ENCODE data around the gene KCTD16. TPM values are rescaled to one million over a fixed set of nuclear protein-coding genes. Genes with fewer than 3 reads are reported as not detected.

KCTD16 gene
- total RNA-seq, 4 donors from 2014 or later = 0.12 to 2.4 (median 0.26) TPM; not detected in 1

- Histone ChIP-seq H3K36me3 (no peaks in the 10 kb centered on the region), H3K4me3 (no peak overlapping the region), H3K4me1 (peaks cover 3% of the 10 kb centered on the region in 2 donors), H3K27ac (no peak overlapping the region), H3K9me3 (no peaks in the 10 kb centered on the region), H3K27me3 (no peaks in the 10 kb centered on the region)
- DNase-seq = peak; percentile 20 to 37
- TF ChIP-seq POLR2A (IDR thresholded peaks at IDR 0.05) = no peak
- TF ChIP-seq CTCF (IDR thresholded peaks at IDR 0.05) = peak; percentile 62 to 83 (median 78)
- intact Hi-C loops (cut with DNase I; ENCODE audit: low total_unique reads) = no loop called here
Observed at GRCh38 chr5:144203750-144204596, 33.3 kb downstream of the KCTD16 start.

GRCh38 chr5:144205141-144205551 is 34.5 kb downstream of the KCTD16 start:
- intact Hi-C loops (cut with DNase I; ENCODE audit: low total_unique reads) = no loop called here
- H3K4me3 ChIP-seq = peak overlapping the region in 1 of 2 donors; percentile 16
- TF ChIP-seq POLR2A (IDR thresholded peaks at IDR 0.05) (no peak), CTCF (IDR thresholded peaks at IDR 0.05) (no peak)
- H3K36me3 ChIP-seq = no peaks in the 10 kb centered on the region
- peaks cover 3% of the 10 kb centered on the region in 2 donors for H3K4me1 ChIP-seq
- peak in 1 of 2 donors; percentile 30 for DNase-seq
- H3K27me3 ChIP-seq = no peaks in the 10 kb centered on the region
- no peaks in the 10 kb centered on the region for H3K9me3 ChIP-seq
- no peak overlapping the region for H3K27ac ChIP-seq

GRCh38 chr5:144206141-144206540 is 35.5 kb downstream of the KCTD16 start:
- H3K27me3 ChIP-seq = no peaks in the 10 kb centered on the region
- H3K4me3 ChIP-seq = no peak overlapping the region
- TF ChIP-seq POLR2A (IDR thresholded peaks at IDR 0.05) (no peak), CTCF (IDR thresholded peaks at IDR 0.05) (no peak)
- H3K9me3 ChIP-seq = no peaks in the 10 kb centered on the region
- no peak overlapping the region for H3K27ac ChIP-seq
- no peaks in the 10 kb centered on the region for H3K36me3 ChIP-seq
- peaks cover 3% of the 10 kb centered on the region in 2 donors for H3K4me1 ChIP-seq
- intact Hi-C loops (cut with DNase I; ENCODE audit: low total_unique reads) = no loop called here
- no peak for DNase-seq

- intact Hi-C loops (cut with DNase I; ENCODE audit: low total_unique reads) = no loop called here
- Histone ChIP-seq H3K27ac (no peak overlapping the region), H3K27me3 (no peaks in the 10 kb centered on the region), H3K9me3 (no peaks in the 10 kb centered on the region), H3K4me3 (no peak overlapping the region), H3K36me3 (no peaks in the 10 kb centered on the region), H3K4me1 (peaks cover 3% of the 10 kb centered on the region in 2 donors)
- DNase-seq = no peak
- TF ChIP-seq POLR2A (IDR thresholded peaks at IDR 0.05) = no peak
- no peak for TF ChIP-seq CTCF (IDR thresholded peaks at IDR 0.05)
Observed at GRCh38 chr5:144207875-144208444, 37.3 kb downstream of the KCTD16 start.

- no peak overlapping the region for H3K27ac ChIP-seq
- no peaks in the 10 kb centered on the region for H3K27me3 ChIP-seq
- H3K9me3 ChIP-seq = no peaks in the 10 kb centered on the region
- TF ChIP-seq CTCF (IDR thresholded peaks at IDR 0.05) = no peak
- TF ChIP-seq POLR2A (IDR thresholded peaks at IDR 0.05) = no peak
- H3K36me3 ChIP-seq = no peaks in the 10 kb centered on the region
- H3K4me1 ChIP-seq = peaks cover 0 to 3% of the 10 kb centered on the region in 2 donors
- no peak overlapping the region for H3K4me3 ChIP-seq
- intact Hi-C loops (cut with DNase I; ENCODE audit: low total_unique reads) = no loop called here
- no peak for DNase-seq
Observed at GRCh38 chr5:144209361-144209760, 38.7 kb downstream of the KCTD16 start.

Measured in uterus (tissue), 4 donors.